ENCODE results near the gene MCOLN2. TPM values are rescaled to one million over a fixed set of nuclear protein-coding genes. Genes with fewer than 3 reads are reported as not detected.
"Not testable (repeated sequence)": the region's sequence is repeated elsewhere in the genome, so short reads cannot be mapped to it uniquely, and the experiment has no call there.

Gene MCOLN2
- total and polyA plus RNA-seq, 9 donors: 0.06 to 0.46 (median 0.18) TPM

- H3K4me1 ChIP-seq (ENCODE audit: control insufficient read depth, insufficient read depth, low read length); H3K27me3 ChIP-seq (ENCODE audit: control insufficient read depth, insufficient read depth, low read length); H3K9me3 ChIP-seq (replicated peaks; ENCODE audit: control insufficient read depth, low read depth, low read length); DNase-seq; H3K36me3 ChIP-seq (ENCODE audit: control insufficient read depth, insufficient read depth, low read length); H3K4me3 ChIP-seq (ENCODE audit: low read length); H3K27ac ChIP-seq (ENCODE audit: low read length): not testable (repeated sequence)
- no CpG with 5 or more reads among the region's 3 CpGs for WGBS (ENCODE audit: insufficient coverage)
Observed at GRCh38 chr1:84986561-84986960, 10.4 kb downstream of the MCOLN2 start.

- Histone ChIP-seq H3K4me1 (ENCODE audit: control insufficient read depth, insufficient read depth, low read length) (no peaks in the 10 kb centered on the region), H3K27me3 (ENCODE audit: control insufficient read depth, insufficient read depth, low read length) (no peaks in the 10 kb centered on the region), H3K27ac (ENCODE audit: low read length) (no peak overlapping the region), H3K9me3 (replicated peaks; ENCODE audit: control insufficient read depth, low read depth, low read length) (no peaks in the 10 kb centered on the region), H3K4me3 (ENCODE audit: low read length) (no peak overlapping the region), H3K36me3 (ENCODE audit: control insufficient read depth, insufficient read depth, low read length) (no peaks in the 10 kb centered on the region)
- DNase-seq: no peak
Observed at GRCh38 chr1:84985365-84985764, 11.5 kb downstream of the MCOLN2 start.

DNA sequence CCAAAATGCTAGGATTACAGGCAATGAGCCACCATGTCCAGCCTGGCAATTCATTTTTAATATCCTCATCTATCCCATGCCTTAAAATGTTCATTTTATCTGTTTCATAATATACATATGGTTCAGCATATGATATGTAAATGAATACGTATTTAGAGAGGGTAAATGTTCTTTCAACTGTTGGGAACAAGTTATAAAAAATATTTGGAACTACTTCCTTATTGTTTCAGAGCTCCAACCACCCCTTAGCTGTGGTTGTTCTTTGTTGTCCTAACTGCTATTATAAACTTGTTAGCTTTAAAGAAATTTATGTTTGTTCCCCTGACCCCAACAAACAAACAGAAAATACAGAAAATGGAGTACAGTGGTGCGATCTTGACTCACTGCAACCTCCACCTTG, 14.5 kb downstream of the MCOLN2 start:
- Histone ChIP-seq H3K27me3 (ENCODE audit: control insufficient read depth, insufficient read depth, low read length) (no peaks in the 10 kb centered on the region), H3K9me3 (replicated peaks; ENCODE audit: control insufficient read depth, low read depth, low read length) (no peaks in the 10 kb centered on the region), H3K27ac (ENCODE audit: low read length) (no peak overlapping the region), H3K36me3 (ENCODE audit: control insufficient read depth, insufficient read depth, low read length) (no peaks in the 10 kb centered on the region), H3K4me3 (ENCODE audit: low read length) (no peak overlapping the region), H3K4me1 (ENCODE audit: control insufficient read depth, insufficient read depth, low read length) (no peaks in the 10 kb centered on the region)
- DNase-seq: no peak
- no CpG with 5 or more reads among the region's 2 CpGs for WGBS (ENCODE audit: insufficient coverage)

DNA sequence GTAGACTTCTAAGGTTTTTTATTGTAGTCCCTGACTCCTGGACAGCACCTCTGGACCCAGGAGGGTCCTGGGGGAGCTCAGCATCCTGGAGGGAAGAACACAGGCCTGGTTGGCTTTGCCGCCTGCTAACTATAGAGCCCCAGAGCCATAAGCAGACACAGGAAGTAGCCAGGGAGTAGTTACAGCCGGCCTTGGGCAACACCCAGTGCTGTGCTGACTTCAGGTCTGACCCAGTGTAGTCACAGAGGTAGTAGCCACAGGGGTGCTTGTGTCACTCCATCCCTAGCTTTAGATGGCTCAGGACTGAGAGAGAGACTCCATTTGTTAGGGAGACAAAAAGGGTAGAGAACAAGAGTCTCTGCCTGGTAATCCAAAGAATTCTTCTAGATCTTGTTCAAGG, 21.9 kb downstream of the MCOLN2 start:
- Histone ChIP-seq H3K4me1 (ENCODE audit: control insufficient read depth, insufficient read depth, low read length) (no peaks in the 10 kb centered on the region), H3K27ac (ENCODE audit: low read length) (no peak overlapping the region), H3K36me3 (ENCODE audit: control insufficient read depth, insufficient read depth, low read length) (no peaks in the 10 kb centered on the region), H3K4me3 (ENCODE audit: low read length) (no peak overlapping the region), H3K27me3 (ENCODE audit: control insufficient read depth, insufficient read depth, low read length) (no peaks in the 10 kb centered on the region), H3K9me3 (replicated peaks; ENCODE audit: control insufficient read depth, low read depth, low read length) (no peaks in the 10 kb centered on the region)
- 0% methylated on average over 1 of the region's 2 CpGs for WGBS (ENCODE audit: insufficient coverage)
- DNase-seq: no peak

DNA sequence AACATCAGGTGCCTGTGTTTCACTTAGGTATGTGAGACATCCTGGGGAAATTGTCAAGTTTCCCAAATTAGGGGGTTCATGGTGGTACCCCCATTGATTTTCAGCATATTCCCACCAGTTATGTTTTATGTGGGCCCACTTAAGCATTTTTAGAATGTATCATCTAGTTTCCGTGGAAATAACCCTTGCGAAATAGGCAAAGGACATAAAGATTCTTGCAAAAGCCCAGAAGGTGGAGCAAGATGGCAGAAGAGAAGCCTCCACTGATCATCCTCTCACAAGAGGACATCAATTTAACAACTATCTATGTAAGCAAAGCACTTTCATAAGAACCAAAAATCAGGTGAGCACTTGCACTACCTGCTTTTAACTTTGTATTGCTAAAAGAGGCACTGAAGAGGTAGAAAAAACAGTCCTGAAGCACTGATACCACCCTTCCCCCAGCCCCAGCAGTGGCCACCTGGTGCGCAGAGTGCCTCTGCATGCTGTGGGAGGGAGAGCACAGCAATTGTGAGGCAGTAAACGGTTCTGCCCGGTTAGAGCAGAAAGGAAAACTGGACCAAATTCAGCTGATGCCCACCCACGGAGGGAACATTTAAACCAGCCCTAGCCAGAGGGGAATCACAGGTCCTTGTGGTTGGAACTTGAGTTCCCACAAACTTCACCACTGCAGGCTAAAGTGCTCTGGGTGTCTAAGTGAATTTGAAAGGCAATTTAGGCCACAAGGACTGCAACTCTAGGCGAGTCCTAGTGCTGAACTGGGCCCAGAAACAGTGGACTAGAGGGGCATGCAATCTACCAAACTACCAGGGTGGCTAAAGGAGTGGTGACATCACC, 23.2 kb downstream of the MCOLN2 start:
- no peaks in the 10 kb centered on the region for H3K27me3 ChIP-seq (ENCODE audit: control insufficient read depth, insufficient read depth, low read length)
- WGBS (ENCODE audit: insufficient coverage): 51% methylated on average over 4 of the region's 7 CpGs
- no peaks in the 10 kb centered on the region for H3K36me3 ChIP-seq (ENCODE audit: control insufficient read depth, insufficient read depth, low read length)
- no peak overlapping the region for H3K4me3 ChIP-seq (ENCODE audit: low read length)
- no peak for DNase-seq
- H3K27ac ChIP-seq (ENCODE audit: low read length): no peak overlapping the region
- H3K4me1 ChIP-seq (ENCODE audit: control insufficient read depth, insufficient read depth, low read length): no peaks in the 10 kb centered on the region
- H3K9me3 ChIP-seq (replicated peaks; ENCODE audit: control insufficient read depth, low read depth, low read length): no peaks in the 10 kb centered on the region

GRCh38 chr1:84972377-84972987, 24.4 kb downstream of the MCOLN2 start:
- H3K4me1 ChIP-seq (ENCODE audit: control insufficient read depth, insufficient read depth, low read length): no peaks in the 10 kb centered on the region
- WGBS (ENCODE audit: insufficient coverage): no CpG with 5 or more reads among the region's 1 CpG
- no peak overlapping the region for H3K4me3 ChIP-seq (ENCODE audit: low read length)
- H3K36me3 ChIP-seq (ENCODE audit: control insufficient read depth, insufficient read depth, low read length): no peaks in the 10 kb centered on the region
- no peaks in the 10 kb centered on the region for H3K9me3 ChIP-seq (replicated peaks; ENCODE audit: control insufficient read depth, low read depth, low read length)
- H3K27me3 ChIP-seq (ENCODE audit: control insufficient read depth, insufficient read depth, low read length): no peaks in the 10 kb centered on the region
- H3K27ac ChIP-seq (ENCODE audit: low read length): no peak overlapping the region
- no peak for DNase-seq

GRCh38 chr1:84971957-84972356, 25.0 kb downstream of the MCOLN2 start:
- Histone ChIP-seq H3K27me3 (ENCODE audit: control insufficient read depth, insufficient read depth, low read length) (no peaks in the 10 kb centered on the region), H3K9me3 (replicated peaks; ENCODE audit: control insufficient read depth, low read depth, low read length) (no peaks in the 10 kb centered on the region), H3K4me1 (ENCODE audit: control insufficient read depth, insufficient read depth, low read length) (no peaks in the 10 kb centered on the region), H3K36me3 (ENCODE audit: control insufficient read depth, insufficient read depth, low read length) (no peaks in the 10 kb centered on the region), H3K4me3 (ENCODE audit: low read length) (no peak overlapping the region), H3K27ac (ENCODE audit: low read length) (no peak overlapping the region)
- no CpG with 5 or more reads among the region's 2 CpGs for WGBS (ENCODE audit: insufficient coverage)
- DNase-seq: no peak

- Histone ChIP-seq H3K9me3 (replicated peaks; ENCODE audit: control insufficient read depth, low read depth, low read length) (no peaks in the 10 kb centered on the region), H3K27me3 (ENCODE audit: control insufficient read depth, insufficient read depth, low read length) (no peaks in the 10 kb centered on the region), H3K27ac (ENCODE audit: low read length) (no peak overlapping the region), H3K4me1 (ENCODE audit: control insufficient read depth, insufficient read depth, low read length) (no peaks in the 10 kb centered on the region), H3K36me3 (ENCODE audit: control insufficient read depth, insufficient read depth, low read length) (no peaks in the 10 kb centered on the region), H3K4me3 (ENCODE audit: low read length) (no peak overlapping the region)
- WGBS (ENCODE audit: insufficient coverage): 90% methylated on average over 4 of the region's 7 CpGs
- DNase-seq: no peak
Observed at GRCh38 chr1:84969489-84970250, 27.2 kb downstream of the MCOLN2 start.

- no peak for DNase-seq
- Histone ChIP-seq H3K36me3 (ENCODE audit: control insufficient read depth, insufficient read depth, low read length) (no peaks in the 10 kb centered on the region), H3K4me3 (ENCODE audit: low read length) (no peak overlapping the region), H3K9me3 (replicated peaks; ENCODE audit: control insufficient read depth, low read depth, low read length) (no peaks in the 10 kb centered on the region), H3K27me3 (ENCODE audit: control insufficient read depth, insufficient read depth, low read length) (no peaks in the 10 kb centered on the region), H3K27ac (ENCODE audit: low read length) (no peak overlapping the region), H3K4me1 (ENCODE audit: control insufficient read depth, insufficient read depth, low read length) (no peaks in the 10 kb centered on the region)
- WGBS (ENCODE audit: insufficient coverage): 100% methylated on average over 3 of the region's 3 CpGs
Observed at GRCh38 chr1:84968865-84969264, 28.0 kb downstream of the MCOLN2 start.

- H3K4me1 ChIP-seq (ENCODE audit: control insufficient read depth, insufficient read depth, low read length): no peaks in the 10 kb centered on the region
- no peaks in the 10 kb centered on the region for H3K36me3 ChIP-seq (ENCODE audit: control insufficient read depth, insufficient read depth, low read length)
- no peak overlapping the region for H3K27ac ChIP-seq (ENCODE audit: low read length)
- H3K27me3 ChIP-seq (ENCODE audit: control insufficient read depth, insufficient read depth, low read length): no peaks in the 10 kb centered on the region
- no peak for DNase-seq
- H3K9me3 ChIP-seq (replicated peaks; ENCODE audit: control insufficient read depth, low read depth, low read length): no peaks in the 10 kb centered on the region
- H3K4me3 ChIP-seq (ENCODE audit: low read length): no peak overlapping the region
- WGBS (ENCODE audit: insufficient coverage): no CpG with 5 or more reads among the region's 1 CpG
Observed at GRCh38 chr1:84968101-84968500, 28.8 kb downstream of the MCOLN2 start.
